Measurements from ENCODE around the gene RPL31.
A peak's percentile ranks its signal among the peaks of the same experiment; 100 is the strongest.

The RPL31 gene

GRCh38 chr2:101001691-101002561 lies at the start of gene RPL31:
TSS of gene RPL31 (plus strand) at chr2:101002289. CDS start at chr2:101002702, 413 bp downstream.
- DNase-seq (ENCODE audit: low read depth in 2 of 2, low spot score in 1 of 2) = peak; percentile 92 to 96

GRCh38 chr2:100952512-100952911 lies 49.6 kb upstream of the RPL31 start:
- DNase-seq (ENCODE audit: low read depth in 2 of 2, low spot score in 1 of 2) = no peak

DNA sequence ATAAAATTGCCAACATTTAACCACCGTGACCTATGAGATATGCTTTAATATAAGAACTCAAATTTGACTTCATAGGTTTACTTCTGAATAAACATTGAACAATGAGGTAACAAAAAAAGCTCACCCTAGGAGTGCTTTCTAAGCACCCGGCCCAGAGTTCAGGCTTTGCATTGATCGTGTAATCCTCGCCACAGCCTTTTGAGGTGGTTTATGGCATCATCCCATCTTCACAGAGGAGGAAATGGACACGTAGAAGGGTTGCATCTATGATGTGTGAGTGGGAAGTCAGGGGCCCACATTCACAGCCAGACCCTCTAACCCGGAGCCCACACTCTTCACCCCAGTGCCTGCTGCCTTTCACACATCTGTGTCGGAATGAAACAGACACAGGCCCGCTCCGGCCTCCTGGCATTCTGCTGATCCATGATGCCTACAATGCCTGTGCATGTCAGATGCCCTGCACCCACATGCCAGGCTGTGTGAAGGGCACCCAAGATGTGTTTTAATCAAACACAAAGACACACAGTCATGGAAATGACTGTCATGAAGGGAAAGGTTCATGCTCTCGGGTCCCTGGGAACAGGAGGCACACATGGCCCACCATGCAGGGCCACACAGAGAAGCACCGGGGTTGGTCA lies 48.6 kb upstream of the RPL31 start:
- DNase-seq (ENCODE audit: low read depth in 2 of 2, low spot score in 1 of 2) = no peak

DNA sequence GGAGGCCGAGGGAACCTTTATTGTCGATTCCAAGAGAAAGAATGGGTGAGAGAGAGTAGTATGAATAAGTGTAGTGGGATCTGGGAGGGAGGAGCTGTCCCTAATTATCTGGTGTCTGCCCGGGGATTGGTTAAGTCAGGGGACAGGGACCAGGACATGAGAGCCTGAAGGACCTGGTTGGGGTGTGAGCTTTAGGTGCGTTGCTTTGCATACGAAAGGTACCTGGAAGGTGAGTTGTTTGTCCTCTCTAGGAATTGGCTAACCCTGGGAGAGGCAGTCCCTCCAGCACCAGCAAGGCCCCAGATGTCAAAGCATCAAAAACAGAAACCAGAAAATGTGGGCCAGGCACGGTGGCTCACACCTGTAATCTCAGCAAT lies 48.1 kb upstream of the RPL31 start:
- no peak for DNase-seq (ENCODE audit: low read depth in 2 of 2, low spot score in 1 of 2)

- no peak for DNase-seq (ENCODE audit: low read depth in 2 of 2, low spot score in 1 of 2)
Measured at GRCh38 chr2:100955226-100955625, 46.9 kb upstream of the RPL31 start.

DNA sequence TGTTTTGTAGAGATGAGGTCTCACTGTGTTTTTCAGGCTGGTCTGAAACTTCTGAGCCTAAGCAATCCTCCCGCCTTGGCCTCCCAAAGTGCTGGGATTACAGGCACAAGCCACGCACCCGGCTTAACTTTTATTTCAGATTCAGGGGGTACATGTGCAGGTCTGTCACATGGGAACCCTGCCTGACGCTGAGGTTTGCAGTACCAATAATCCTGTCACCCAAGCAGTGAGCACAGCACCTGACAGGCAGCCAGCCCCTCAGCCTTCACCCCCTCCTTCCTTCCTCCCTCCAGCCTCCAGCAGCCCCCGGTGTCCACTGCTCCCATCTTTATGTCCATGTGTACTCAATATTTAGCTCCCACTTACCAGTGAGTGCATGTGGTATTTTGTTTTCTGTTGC lies 46.0 kb upstream of the RPL31 start:
- DNase-seq (ENCODE audit: low read depth in 2 of 2, low spot score in 1 of 2) = no peak

DNA sequence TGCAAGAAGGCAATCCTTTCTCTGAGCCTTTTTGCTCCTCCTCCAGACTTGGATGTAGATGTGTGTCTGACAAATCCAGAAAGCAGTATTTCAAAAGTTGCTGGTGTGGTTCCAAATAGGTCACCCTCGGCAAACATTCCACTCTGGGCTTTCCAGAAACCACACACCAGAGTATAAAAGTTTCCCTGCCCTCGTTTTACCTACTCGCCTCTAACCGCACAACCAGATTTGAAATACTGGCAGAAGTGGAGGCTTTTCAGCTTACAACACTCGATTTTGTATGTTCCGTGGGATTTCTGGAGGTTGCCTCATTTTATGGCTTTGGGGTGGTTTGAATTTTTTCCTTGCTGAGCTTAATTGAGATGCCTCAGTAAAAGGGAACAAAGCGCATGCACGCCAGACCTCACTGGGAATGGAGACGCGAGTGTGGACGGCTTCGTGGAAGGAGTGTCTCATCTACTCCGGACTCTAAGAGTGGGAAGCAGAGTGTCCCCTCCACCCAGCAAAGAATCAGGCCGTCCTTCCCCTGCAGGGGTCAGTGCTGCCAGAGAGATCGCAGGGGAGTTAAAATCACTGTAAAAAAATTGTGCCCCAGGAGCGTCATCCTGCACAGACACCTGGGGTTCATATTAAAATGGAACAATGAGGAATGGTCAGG lies 44.0 kb upstream of the RPL31 start:
- no peak for DNase-seq (ENCODE audit: low read depth in 2 of 2, low spot score in 1 of 2)

DNA sequence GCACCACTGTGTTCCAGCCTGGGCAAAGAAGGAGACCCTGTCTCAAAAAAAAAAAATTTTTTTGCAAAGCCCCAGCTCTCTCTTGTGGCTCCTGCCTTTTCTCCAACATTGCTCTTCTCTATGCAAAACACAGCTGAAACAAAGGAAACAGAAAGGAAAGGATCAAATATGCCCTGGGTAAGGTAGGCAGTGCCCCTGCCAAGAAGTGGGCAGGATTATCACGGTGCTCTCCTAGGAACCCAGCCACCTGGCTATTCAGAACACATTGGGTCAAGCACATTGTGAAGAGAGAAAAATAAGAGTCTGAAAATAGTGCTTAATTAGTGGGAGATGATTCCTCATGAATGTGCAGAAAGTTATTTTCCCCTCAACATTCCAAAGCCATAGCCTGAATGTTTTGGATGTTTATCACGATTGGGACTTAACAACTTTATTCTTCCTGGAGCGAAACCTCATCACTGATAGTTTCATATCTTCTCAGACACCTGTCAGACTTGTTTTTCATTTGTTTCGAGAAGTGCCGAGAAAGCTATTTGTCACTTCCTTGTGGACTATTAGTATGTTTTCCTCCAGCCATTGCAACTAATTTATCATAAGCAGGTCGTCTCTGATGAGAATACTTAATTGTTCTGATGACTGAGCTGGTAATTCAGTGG lies 42.7 kb upstream of the RPL31 start:
- no peak for DNase-seq (ENCODE audit: low read depth in 2 of 2, low spot score in 1 of 2)

DNA sequence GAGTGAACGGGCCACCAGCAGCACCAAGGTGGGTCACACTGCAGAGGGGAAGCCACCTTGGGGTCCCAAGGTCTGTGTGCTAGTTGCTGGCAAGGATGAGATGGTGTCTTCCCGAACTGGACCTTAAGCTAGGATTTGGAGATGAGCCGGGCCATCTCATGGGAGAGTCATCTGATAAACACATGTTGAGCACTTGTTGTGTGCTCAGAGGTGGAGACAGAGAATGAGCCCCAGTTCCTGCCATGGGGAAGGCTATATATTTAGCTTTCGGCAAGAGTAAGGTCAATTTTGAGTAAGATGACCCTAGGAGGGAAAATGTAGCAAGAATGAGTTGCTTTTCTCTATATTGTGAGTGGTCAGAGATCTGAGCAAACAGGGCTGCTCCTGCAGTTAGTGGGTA lies 41.4 kb upstream of the RPL31 start:
- no peak for DNase-seq (ENCODE audit: low read depth in 2 of 2, low spot score in 1 of 2)

GRCh38 chr2:100962366-100963025 lies 39.6 kb upstream of the RPL31 start:
- DNase-seq (ENCODE audit: low read depth in 2 of 2, low spot score in 1 of 2) = no peak

GRCh38 chr2:100963026-100963375 lies 39.1 kb upstream of the RPL31 start:
- DNase-seq (ENCODE audit: low read depth in 2 of 2, low spot score in 1 of 2) = no peak

DNA sequence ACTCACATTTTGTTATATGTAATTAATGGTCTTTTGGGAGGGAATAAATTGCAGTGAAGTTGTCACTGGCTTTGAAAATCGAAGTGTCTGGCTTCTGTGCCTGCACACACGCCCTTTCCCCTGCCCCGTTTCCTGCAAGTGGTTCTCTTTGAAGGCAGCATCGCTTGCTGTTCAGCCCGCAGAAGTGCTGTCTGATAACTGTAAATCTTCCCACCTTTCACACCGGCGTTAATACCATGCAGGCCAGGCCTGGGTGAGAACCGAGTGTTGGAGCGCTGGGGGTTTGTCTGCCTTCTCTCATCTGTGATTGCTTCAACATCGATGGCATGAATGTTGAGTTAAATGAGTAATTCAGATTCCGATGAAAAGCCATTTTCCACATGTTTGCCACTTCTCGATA lies 37.9 kb upstream of the RPL31 start:
- no peak for DNase-seq (ENCODE audit: low read depth in 2 of 2, low spot score in 1 of 2)

- no peak for DNase-seq (ENCODE audit: low read depth in 2 of 2, low spot score in 1 of 2)
Measured at GRCh38 chr2:100964681-100965169, 37.4 kb upstream of the RPL31 start.

- no peak for DNase-seq (ENCODE audit: low read depth in 2 of 2, low spot score in 1 of 2)
Measured at GRCh38 chr2:100965596-100965995, 36.5 kb upstream of the RPL31 start.

DNA sequence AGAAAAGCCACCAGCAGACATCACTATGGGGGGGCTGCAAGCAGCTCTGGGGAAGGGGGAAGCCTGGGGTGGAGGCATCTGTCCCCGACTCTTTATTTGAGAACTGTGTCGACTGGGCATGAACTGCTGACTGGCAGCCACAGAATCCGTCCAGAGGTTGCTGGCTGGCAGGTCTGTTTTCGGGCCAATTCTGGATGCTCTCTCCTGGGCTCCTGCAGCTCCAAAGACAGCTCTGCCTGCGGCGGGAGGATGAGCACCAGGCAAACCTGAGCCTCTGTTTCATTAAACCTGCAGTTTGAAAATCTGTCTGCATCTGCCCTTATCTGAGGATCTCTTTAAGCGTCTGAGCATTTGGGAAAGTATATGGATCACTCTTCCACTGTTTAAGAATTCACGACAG lies 34.4 kb upstream of the RPL31 start:
- DNase-seq (ENCODE audit: low read depth in 2 of 2, low spot score in 1 of 2) = no peak

- DNase-seq (ENCODE audit: low read depth in 2 of 2, low spot score in 1 of 2) = no peak
Measured at GRCh38 chr2:100968146-100969145, 33.6 kb upstream of the RPL31 start.

GRCh38 chr2:100969998-100970397 lies 32.1 kb upstream of the RPL31 start:
- DNase-seq (ENCODE audit: low read depth in 2 of 2, low spot score in 1 of 2) = no peak

- no peak for DNase-seq (ENCODE audit: low read depth in 2 of 2, low spot score in 1 of 2)
Measured at GRCh38 chr2:100971221-100971620, 30.9 kb upstream of the RPL31 start.

DNA sequence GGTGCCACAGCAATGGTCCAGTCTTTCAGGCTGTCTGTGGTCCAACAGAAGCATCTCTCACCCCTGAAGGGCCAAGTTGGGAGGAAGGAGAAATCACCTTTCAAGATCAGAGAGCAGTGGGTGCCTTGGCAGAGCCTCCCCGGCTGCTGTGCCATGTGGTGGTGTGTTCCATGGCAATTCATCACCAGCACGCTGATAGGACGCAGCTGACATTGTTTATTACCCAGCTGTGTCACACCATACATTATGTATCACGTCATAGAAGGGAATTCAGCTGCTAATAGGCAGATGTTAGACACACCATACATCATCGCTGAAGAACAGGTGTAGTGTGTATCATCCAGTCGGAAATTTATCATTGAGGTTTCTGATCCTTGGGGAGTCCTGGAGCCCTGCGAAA lies 29.6 kb upstream of the RPL31 start:
- DNase-seq (ENCODE audit: low read depth in 2 of 2, low spot score in 1 of 2) = no peak

Data from stimulated activated CD8-positive, alpha-beta memory T cell treated with anti-CD3 and anti-CD28 coated beads, Interleukin-4, amount 100 ng/mL, for 4 hours (primary cell).